HL-60/S4 (cell line): Measurements from ENCODE around the gene NIT2.

Experiments used
- in situ Hi-C: fragments of 300-500 bp; cut with MboI; formaldehyde crosslinking; loops from 2 replicates; pipeline ENCODE4 v1.14.3; 2022; ENCODE audit warnings: low sequenced_read_pairs

The NIT2 gene

DNA sequence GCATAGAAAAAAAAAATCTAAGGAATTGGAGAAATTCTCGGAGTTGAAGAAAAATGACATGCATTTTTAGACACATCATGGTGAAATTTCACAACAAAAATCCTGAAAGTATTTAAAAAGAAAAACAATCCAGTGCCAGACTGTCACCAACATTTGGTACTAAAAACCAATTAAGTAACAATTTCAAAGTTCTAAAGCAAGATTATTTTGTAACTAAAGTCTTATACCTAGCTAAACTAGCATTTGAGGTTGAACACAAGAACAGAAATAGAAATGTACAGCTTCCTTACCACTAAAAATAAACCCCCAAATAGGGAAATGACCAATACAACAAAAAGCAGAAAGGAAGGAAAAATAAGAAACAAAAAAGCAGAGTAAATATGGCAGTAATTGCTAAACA lies 54.5 kb downstream of the NIT2 start:
- in situ Hi-C loops, result no loop called here

DNA sequence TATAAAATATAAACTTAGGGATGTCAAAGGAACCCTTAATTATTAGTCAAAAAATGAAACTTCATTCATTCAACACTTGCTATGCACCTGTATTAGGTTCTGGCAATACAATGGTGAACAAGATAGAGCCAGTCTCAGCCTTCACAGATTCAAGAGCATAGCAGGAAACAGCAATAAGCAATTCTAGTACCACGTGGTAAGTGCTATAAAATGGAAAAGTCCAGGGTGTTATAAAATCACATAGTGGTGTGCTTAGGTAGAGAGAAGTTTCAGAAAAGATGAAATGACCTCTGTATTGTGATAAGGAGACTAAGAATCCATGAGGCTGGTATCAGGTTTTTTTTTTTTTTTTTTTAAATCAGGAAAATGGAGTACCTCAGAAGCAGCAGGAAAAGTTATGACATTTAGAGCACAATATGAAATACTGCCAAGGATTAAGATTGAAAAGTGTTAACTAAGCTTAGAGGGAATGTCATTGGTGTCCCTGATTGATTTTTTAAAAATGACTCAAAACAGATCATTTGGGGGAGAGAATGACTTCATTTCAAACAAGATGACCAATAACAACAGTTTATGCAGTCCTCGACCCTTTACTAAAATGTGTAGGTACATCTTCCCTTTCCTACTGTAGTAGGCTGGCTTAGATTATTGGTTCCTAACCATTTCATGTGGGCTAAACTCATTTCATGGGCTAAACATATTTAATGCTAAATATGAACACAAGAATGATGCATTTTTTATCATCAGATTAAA lies 61.3 kb downstream of the NIT2 start:
- in situ Hi-C loops, result no loop called here

DNA sequence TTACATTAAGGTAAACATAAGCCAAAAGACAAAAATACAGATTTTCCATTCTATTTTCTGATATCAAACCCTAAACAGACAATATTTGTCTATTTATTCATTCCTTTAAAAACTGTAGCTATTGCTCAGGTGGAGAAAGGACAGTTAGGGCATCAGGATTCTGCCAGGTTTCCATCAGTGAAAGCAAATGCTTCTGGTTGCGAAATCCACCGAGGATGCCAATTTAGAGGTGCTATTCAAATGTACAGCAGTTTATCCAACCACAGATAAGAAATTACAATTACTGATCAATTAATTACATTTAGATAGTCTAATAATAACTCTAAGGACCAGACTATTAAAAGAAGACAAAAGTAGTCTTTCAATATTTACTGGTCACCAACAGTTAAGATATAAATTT lies 62.4 kb downstream of the NIT2 start:
- in situ Hi-C loops, result no loop called here

DNA sequence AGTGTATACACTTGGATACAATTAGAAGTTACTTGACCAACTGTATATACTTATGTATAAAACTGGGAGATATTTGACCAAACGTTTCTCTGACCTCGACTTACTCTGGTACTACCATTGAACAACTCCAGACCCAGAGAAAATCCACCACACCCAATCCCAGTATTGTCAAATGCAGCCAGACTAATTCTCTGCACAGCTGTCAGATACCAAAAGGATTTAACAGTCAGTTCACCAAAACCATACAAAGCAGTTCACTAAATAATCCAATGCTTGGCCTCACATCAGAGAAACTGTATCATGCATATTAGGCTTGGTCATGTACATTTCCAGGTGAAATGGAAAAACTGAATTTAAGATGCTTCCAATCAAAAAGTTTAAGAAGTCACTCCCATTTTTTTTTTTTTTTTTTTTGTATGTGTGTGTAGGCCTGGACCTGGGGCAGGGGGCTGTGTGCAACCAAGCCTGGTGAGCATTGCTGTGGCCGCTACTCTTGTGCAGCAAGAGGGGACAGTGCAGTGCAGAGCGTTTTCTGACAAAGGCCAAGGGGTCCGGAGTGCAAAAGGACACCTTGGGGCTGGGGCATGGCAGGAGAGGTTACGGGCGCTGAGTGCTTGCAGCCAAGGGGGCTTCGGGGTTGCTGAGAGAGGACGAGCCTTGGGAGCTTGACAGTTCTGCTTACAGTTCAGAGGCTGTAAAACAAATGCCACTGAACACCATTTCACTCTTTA lies 64.9 kb downstream of the NIT2 start:
- in situ Hi-C loops, result no loop called here

DNA sequence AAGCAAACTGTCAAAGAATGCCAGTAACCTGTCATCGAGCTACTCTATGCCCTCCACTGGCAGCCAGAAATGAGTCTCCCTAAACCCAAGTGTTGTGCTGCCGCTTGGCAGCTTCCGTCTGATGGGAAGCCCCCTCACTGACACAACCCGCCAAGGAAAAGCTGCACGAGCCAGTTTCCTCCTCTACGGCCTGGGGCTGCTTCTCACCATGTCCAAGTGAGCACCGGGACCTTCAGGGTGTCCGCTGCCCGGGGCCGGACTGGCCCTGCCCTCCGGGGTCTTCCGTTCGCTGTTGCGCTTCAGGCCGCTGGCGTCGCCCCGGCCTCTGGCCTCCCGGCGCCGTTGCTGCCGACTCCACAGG lies 65.8 kb downstream of the NIT2 start:
- in situ Hi-C loops, result no loop called here

DNA sequence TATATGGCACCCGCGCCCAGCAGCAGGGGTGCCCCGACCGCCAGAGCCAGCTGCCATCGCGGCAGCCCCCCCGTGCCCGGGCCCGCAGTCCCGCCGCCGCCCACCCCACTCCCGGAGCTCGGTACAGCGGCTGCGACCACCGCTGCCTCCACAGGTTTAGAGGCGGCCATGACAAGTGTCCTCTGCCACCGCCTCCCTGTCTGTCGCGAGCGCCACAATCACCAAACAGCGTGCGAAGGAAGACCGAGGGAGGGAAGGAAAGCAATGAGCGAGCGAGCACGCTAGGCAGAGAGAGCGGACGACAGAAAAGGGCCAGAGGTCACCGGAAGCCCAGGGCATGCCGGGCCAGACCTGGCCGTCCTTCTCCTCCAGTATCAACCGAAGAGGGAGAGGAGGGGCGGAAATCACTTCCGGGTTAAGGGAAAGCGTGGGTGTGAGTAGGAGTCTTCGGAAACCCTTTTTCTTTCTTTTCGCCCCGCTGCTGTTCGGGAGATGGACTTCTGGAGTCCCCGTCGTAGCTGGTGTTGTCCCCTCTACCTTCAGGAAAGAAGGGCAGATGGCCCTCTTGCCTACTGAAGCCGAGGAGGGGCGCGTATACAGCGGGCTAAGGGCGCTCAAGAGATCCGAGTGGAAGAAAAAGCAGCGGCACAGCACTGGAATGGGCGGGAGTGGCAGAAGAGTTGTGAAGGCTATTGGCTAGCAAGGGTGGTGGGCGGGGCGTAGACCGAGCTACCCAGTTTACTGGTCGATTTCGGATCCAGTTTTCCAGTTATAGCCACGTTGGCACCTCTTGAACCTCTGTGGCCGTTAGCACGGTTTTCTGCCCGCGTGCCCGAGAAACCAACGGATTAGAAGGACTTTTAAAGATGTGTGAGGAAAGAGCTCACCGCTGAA lies 66.5 kb downstream of the NIT2 start, which contains the start of the genes LNP1 and TOMM70:
Gene LNP1 (plus strand): TSS at position 760 of the 894 bp plus-strand sequence. CDS start 28,191 bp downstream, outside the sequence.
Gene TOMM70 (minus strand): TSS at position 310 of the 894 bp plus-strand sequence. CDS start 140 bp downstream, at position 170.
- in situ Hi-C loops, result no loop called here

DNA sequence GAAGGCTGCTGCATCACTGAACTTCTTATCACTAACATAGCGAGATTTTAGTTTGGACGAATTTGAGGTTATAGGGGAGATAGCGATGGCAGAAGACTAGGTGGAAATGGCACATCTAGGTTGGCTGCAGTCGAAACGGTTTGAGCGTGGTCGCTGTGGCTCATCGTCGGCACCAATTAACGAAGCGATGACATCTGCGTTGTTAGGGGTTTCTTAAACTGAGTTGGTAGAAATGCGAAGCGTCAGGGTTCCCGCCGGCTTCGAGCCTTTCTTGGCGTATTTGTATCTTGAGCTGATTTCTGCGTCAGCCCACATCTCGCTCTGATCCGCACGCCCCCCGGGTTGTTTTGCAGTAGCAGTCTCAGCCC lies 67.1 kb downstream of the NIT2 start:
- in situ Hi-C loops, result no loop called here

DNA sequence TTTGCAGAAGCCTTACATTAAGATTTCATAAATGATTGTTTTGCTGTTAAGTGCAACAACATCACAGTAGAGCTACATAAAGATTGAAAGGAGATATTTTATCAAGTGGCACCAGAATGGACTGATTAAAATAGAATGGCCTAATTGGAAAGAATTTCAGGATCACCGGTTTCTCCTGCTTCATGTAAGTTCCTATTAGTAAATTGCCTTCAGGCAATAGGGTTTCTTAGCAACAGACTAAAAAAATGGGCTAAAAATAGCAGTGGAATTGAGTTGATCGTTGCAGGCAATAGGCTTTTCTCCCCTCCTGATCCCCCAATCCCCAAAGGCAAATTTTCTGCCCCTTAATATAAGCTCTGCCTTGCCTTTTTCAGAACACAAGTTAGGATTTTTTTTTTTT lies 67.7 kb downstream of the NIT2 start:
- in situ Hi-C loops, result no loop called here

DNA sequence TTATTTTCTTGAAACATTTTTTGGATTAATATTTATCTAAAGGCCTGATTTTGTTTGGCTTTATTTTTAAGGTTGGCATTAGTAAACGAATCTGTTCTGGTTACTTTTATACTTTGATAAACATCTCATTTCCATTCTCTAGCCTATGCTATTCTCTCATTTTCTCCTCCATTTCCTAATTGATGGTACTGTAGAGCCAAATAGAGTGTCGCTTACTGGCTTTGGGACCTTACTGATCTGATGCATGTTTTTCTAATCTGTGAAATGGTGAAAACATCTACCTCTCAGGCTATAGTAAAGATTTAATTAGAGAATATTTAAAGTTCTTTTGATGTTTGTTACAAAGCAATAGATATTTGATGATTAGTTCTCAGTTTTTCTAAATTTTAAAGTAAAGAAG lies 68.3 kb downstream of the NIT2 start:
- in situ Hi-C loops, result no loop called here

DNA sequence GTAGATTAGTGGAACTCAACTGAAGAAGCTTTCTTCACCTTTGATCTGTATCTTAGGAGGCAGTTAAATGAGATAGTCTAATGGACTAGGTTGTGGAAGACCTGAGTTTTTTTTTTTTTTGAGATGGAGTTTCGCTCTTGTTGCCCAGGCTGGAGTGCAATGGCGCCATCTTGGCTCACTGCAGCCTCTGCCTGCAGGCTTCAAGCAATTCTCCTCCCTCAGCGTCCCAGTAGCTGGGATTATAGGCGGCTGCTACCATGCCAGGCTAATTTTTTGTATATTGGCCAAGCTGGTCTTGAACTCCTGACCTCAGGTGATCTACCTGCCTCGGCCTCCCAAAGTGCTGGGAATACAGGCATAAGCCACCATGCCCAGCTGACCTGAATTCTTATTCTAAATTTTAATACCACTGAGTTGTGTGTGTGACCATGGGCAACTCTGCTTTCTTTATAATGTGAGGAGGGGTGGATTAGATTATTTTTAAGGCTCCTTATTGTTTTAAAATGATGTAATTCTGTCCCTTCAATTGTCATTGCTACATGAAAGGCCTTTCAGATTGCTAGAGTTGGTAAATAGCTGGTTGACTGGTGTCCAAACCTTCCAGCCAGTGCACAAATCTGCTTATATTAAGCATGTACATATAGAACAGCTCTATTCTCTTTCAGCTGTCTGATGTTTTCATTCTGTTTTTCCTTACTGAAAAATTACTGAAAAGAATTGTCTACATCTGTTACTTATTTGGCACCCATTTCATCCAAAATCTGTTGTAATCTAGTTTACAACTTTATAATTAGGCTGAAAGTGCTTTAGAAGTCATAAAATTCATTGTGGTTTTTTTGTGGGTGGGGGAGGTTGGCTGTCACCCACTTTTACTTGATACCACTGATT lies 69.0 kb downstream of the NIT2 start:
- in situ Hi-C loops, result no loop called here

DNA sequence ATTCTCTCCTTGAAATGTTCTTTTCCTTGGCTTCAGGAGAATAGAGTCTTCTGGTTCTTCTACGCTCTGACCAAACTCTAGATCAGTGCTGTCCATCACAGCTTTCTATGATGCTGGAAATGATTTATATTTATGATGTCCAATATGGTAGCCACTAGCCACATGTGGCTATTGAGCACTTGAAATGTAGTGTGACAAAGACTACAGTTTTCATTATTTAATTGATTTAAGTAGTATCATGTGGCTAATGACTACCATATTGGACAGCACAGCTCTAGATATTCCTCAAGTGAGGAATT lies 69.6 kb downstream of the NIT2 start:
- in situ Hi-C loops, result no loop called here

DNA sequence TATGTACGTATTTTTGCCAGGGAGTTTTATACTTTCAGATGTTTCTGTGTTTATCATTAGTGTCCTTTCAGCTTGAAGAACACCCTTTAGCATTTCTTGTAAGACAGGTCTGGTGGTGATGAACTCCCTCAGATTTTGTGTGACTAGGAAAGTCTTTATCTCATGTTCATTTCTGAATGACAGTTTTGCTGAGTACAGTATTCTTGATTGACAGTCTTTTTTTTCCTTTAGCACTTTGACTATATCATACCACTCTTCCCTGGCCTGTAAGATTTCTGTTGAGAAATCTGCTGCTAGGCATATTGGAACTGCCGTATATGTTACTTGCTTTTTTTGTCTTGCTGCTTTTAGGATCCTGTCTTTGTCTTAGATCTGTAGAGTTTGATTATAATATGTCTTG lies 72.6 kb downstream of the NIT2 start:
- in situ Hi-C loops, result no loop called here

DNA sequence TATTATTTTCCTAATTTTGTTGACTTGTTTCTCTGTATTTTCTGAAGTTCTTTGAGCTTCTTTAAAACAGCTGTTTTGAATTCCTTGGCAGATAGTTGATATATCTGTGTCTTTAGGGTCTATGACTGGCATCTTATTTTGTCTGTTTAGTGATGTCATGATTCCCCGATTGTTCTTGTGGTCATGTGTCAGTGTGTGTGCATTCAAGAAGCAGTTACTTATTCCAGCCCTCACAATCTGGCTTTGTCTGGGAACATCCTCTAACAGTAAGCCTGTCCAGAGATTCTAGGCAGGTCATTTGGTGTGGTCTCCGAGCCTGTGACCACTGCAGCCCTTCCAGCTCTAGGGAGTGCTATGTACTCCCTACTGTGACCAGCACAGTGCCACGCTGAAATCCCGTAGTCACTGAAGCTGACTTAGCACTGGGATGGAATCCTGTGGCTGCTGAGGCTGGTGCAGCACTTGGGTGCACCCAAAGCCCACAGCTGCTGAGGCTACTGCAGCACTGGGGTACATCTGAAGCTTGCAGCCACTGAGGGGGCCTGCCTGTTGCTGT lies 73.5 kb downstream of the NIT2 start:
- in situ Hi-C loops, result no loop called here
